A204.1 (cell line): Measurements from ENCODE around the gene UBE3B.

Experiments used
- FAIRE-seq: peaks from 2 replicates; lab custom pipeline; 2012; peaks lifted over from hg19 to GRCh38; lab: Jason Lieb, UNC

UBE3B gene

DNA sequence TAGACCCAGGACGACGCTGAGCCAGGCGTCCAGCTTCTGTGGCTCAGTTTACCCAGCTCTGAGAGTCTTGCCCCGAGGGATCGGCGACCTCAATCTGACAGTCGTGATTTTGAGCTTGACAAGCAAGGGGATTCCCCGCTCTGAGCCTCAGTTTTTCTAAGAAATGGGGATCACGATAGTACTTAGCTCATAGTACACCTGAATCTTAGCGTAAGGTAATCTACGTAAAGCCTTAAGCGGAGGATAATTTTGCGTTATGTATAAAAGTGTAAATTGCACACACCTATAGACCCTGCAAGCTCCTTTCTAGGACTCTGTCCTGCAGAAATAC is 96.4 kb downstream of the UBE3B start:
- FAIRE-seq, result no peak

GRCh38 chr12:109575683-109576082 is 98.2 kb downstream of the UBE3B start:
- FAIRE-seq, result no peak

DNA sequence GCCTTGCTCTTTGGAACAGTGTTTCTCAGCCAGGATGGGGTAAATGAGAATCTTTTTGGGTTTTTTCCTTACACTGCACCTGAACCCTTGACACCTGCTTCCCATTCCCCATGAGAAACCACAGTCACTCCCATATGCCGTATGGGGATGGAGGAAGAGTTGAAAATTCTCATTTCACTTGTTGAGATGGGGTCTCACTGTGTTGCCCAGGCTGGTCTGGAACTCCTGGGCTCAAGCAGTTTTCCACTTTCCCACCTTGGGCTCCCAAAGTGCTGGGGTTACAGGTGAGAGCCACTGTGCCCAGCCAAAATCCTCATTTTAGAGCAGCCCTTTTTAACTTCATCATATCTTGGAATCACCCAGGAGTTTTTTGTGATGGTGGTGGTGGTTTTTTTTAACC is 99.9 kb downstream of the UBE3B start:
- FAIRE-seq, result no peak

DNA sequence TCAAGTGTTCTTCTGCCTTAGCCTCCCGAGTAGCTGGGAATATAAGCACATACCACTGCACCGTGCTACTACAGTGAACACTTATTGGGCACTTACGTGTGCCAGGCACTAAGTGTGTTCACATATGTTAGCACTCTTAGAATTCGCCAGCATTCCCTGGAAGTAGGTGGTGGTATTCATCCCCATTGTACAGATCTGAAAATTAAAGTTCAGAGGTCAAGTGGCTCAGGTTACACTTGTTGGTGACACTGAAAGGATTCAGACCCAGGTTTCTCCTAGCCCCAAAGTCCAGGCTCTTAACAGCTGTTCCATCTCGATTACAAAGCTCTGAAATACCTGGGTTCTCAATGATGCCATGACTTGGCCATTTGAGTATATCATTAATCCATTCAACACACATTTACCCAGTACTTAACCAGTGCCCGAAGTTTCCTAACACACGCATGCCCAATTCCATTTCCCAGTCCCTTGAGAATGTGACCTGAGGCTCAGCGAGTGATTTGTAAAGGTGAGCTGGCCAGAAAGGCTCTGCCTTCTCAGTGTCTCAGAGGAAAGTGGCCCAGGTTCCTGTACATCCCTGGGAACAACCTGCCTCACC is 101.0 kb downstream of the UBE3B start:
- no peak for FAIRE-seq

- FAIRE-seq, result no peak
Observed at GRCh38 chr12:109579639-109580038, 102.2 kb downstream of the UBE3B start.

DNA sequence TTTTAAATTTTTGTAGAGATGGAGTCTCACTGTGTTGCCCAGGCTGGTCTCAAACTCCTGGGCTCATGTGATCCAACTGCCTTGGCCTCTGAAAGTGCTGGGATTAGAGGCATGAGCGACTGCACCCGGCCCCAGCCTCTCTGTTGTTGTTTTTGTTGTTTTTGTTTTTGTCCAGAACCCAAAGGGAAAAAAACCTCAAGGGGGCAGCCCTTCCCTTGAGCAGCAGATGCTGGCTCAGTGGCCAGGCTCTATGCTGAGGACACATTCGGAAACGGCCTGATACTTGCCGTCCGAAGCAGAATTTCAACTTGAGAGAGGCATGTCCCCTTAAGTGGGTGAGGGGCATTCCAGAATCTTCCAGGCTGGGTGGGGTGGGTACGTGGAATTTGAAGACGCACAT is 102.8 kb downstream of the UBE3B start:
- FAIRE-seq, result no peak

- no peak for FAIRE-seq
Observed at GRCh38 chr12:109580684-109581333, 103.4 kb downstream of the UBE3B start.

DNA sequence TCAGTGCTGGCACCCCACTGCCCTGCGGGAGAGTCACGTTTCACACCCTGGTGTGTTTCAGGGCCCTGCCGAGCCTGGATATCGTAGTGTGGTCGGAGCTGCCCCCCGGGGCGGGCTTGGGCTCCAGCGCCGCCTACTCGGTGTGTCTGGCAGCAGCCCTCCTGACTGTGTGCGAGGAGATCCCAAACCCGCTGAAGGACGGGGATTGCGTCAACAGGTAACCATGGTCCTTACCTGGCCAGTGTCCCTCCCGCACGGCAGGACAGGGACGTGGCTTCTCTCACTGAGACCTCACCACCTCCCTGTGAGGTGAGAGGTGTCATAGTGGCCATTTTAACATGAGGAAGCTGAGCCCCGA is 103.9 kb downstream of the UBE3B start:
- no peak for FAIRE-seq

DNA sequence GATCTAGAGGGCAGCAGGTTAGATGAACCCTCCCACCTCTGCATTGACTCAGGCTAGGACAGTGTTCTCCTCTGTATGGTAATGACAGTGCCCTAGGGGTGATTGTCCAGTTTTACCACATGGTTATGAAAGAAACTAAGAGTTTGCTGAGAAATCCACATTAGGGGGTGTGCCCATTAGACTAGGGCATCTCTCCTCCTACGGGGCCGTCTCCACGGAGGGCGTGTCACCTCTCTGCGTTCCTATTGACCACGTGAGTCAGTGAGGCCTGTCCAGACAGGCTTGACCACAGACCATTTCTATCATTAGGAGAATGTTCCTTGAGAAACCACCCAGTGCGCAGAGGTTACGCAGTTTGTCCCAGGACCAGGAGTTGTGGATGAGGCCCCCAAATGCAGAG is 104.4 kb downstream of the UBE3B start:
- no peak for FAIRE-seq

DNA sequence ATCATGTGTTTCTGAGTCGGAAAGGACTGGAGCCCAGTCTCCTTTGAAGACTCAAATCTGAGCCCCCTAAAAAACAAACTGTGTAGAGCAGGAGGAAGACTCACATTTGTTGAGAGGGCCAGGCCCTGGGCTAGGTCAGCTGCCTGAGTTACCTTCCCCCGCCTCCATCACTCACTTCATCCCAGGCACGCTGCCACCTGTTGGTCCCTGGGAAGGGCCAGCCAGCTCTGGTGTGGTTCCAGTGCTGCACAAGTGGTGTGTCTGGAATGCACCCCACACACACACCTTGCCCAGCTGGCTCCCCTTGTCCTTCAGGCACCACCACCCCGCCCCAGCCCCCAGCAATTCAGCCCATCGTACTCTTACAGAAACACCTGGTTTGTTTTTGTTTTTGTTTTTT is 105.2 kb downstream of the UBE3B start:
- FAIRE-seq, result no peak

- FAIRE-seq, result no peak
Observed at GRCh38 chr12:109583733-109584132, 106.3 kb downstream of the UBE3B start.
